Measurements from ENCODE around the gene GOLIM4.

DNA sequence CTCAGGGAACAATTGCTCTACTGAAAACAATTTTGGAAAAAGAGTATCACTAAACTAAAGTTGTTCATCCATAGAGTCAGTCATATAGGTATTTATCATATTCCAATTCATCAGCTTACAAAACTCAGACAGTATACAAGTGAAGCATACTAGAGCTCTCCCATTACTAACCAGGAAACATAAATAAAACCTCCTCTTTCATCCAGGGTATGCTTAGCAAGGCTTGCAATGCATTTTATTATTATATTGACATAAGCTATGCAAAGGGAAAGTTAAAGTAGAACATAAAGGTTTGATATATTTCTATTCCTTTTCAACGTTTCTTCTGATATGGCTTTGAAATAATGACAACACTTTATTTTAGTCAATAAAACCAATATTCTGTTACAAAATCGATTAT, 106.7 kb downstream of the GOLIM4 start:
- TF ChIP-seq, protein P1, sequence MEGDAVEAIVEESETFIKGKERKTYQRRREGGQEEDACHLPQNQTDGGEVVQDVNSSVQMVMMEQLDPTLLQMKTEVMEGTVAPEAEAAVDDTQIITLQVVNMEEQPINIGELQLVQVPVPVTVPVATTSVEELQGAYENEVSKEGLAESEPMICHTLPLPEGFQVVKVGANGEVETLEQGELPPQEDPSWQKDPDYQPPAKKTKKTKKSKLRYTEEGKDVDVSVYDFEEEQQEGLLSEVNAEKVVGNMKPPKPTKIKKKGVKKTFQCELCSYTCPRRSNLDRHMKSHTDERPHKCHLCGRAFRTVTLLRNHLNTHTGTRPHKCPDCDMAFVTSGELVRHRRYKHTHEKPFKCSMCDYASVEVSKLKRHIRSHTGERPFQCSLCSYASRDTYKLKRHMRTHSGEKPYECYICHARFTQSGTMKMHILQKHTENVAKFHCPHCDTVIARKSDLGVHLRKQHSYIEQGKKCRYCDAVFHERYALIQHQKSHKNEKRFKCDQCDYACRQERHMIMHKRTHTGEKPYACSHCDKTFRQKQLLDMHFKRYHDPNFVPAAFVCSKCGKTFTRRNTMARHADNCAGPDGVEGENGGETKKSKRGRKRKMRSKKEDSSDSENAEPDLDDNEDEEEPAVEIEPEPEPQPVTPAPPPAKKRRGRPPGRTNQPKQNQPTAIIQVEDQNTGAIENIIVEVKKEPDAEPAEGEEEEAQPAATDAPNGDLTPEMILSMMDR (conservative IDR thresholded peaks at IDR 0.05; ENCODE audit: low read depth, low read length) = no peak
- no peak for TF ChIP-seq EZH2phosphoT487 (IDR thresholded peaks at IDR 0.05; ENCODE audit: borderline replicate concordance, low read length)
